ENCODE results near the gene UTF1. TPM values are rescaled to one million over a fixed set of nuclear protein-coding genes. Genes with fewer than 3 reads are reported as not detected.

UTF1 gene
- total RNA-seq, 8 experiments from 2014 or later = 0.18 to 0.38 (median 0.24) TPM; not detected in 5

- Histone ChIP-seq H3K27ac (no peak overlapping the region), H3K4me3 (no peak overlapping the region), H3K4me1 (replicated peaks in 1 of 2) (peaks cover 0 to 31% of the 10 kb centered on the region in 2 donors)
- 0 to 29% methylated on average over 3 to 4 of the region's 15 CpGs; no CpG with 5 or more reads in 8 of the 10 experiments for WGBS, 10 experiments
- in situ Hi-C loops (cut with MboI; ENCODE audit: low pct_unique_long_range_greater_than_20kb in 2 of 9, low sequenced_read_pairs in 9 of 9, unreplicated experiment in 9 of 9) = no loop called here
- ATAC-seq (replicated peaks in 6 of 8) = no peak
Observed at GRCh38 chr10:133238466-133238804, 8.4 kb downstream of the UTF1 start.

GRCh38 chr10:133239990-133240389 lies 10.0 kb downstream of the UTF1 start:
- WGBS, 10 experiments = no CpG with 5 or more reads among the region's 15 CpGs
- ATAC-seq (replicated peaks in 6 of 8) = no peak
- in situ Hi-C loops (cut with MboI; ENCODE audit: low pct_unique_long_range_greater_than_20kb in 2 of 9, low sequenced_read_pairs in 9 of 9, unreplicated experiment in 9 of 9) = no loop called here
- H3K4me1 ChIP-seq (replicated peaks in 1 of 2) = peaks cover 0 to 31% of the 10 kb centered on the region in 2 donors
- H3K4me3 ChIP-seq = no peak overlapping the region
- no peak overlapping the region for H3K27ac ChIP-seq

- no peak overlapping the region for H3K27ac ChIP-seq
- WGBS, 10 experiments = 17 to 96% (median 70%) methylated on average over 1 to 14 of the region's 25 CpGs; no CpG with 5 or more reads in 4 of the 10 experiments
- no peak for ATAC-seq (replicated peaks in 6 of 8)
- in situ Hi-C loops (cut with MboI; ENCODE audit: low pct_unique_long_range_greater_than_20kb in 2 of 9, low sequenced_read_pairs in 9 of 9, unreplicated experiment in 9 of 9) = no loop called here
- H3K4me1 ChIP-seq (replicated peaks in 1 of 2) = peaks cover 0 to 26% of the 10 kb centered on the region in 2 donors
- no peak overlapping the region for H3K4me3 ChIP-seq
Observed at GRCh38 chr10:133241501-133242205, 11.6 kb downstream of the UTF1 start.

- in situ Hi-C loops (cut with MboI; ENCODE audit: low pct_unique_long_range_greater_than_20kb in 2 of 9, low sequenced_read_pairs in 9 of 9, unreplicated experiment in 9 of 9) = no loop called here
- peaks cover 0 to 15% of the 10 kb centered on the region in 2 donors for H3K4me1 ChIP-seq (replicated peaks in 1 of 2)
- ATAC-seq (replicated peaks in 6 of 8) = peak in 2 of 8 experiments; percentile 22 to 38
- 40 to 100% (median 100%) methylated on average over 1 to 5 of the region's 27 CpGs; no CpG with 5 or more reads in 3 of the 10 experiments for WGBS, 10 experiments
- no peak overlapping the region for H3K27ac ChIP-seq
- H3K4me3 ChIP-seq = no peak overlapping the region
Observed at GRCh38 chr10:133242611-133243356, 12.8 kb downstream of the UTF1 start.

- in situ Hi-C loops (cut with MboI; ENCODE audit: low pct_unique_long_range_greater_than_20kb in 2 of 9, low sequenced_read_pairs in 9 of 9, unreplicated experiment in 9 of 9) = no loop called here
- no peak overlapping the region for H3K27ac ChIP-seq
- H3K4me1 ChIP-seq (replicated peaks in 1 of 2) = peaks cover 0 to 8% of the 10 kb centered on the region in 2 donors
- no peak overlapping the region for H3K4me3 ChIP-seq
- 40 to 73% (median 65%) methylated on average over 2 to 4 of the region's 14 CpGs; no CpG with 5 or more reads in 6 of the 10 experiments for WGBS, 10 experiments
- no peak for ATAC-seq (replicated peaks in 6 of 8)
Observed at GRCh38 chr10:133243593-133243992, 13.6 kb downstream of the UTF1 start.

GRCh38 chr10:133245439-133246235 lies 15.6 kb downstream of the UTF1 start:
- in situ Hi-C loops (cut with MboI; ENCODE audit: low pct_unique_long_range_greater_than_20kb in 2 of 9, low sequenced_read_pairs in 9 of 9, unreplicated experiment in 9 of 9) = no loop called here
- peak; percentile 17 to 79 (median 46) for ATAC-seq (replicated peaks in 6 of 8)

GRCh38 chr10:133246236-133246626 lies 16.2 kb downstream of the UTF1 start:
- peak in 2 of 8 experiments; percentile 3 to 4 for ATAC-seq (replicated peaks in 6 of 8)
- in situ Hi-C loops (cut with MboI; ENCODE audit: low pct_unique_long_range_greater_than_20kb in 2 of 9, low sequenced_read_pairs in 9 of 9, unreplicated experiment in 9 of 9) = no loop called here
- no peak overlapping the region for H3K4me3 ChIP-seq
- H3K27ac ChIP-seq = no peak overlapping the region
- 80% methylated on average over 6 of the region's 12 CpGs; no CpG with 5 or more reads in 9 of the 10 experiments for WGBS, 10 experiments
- peaks cover 9 to 24% of the 10 kb centered on the region in 2 donors for H3K4me1 ChIP-seq (replicated peaks in 1 of 2)

More at GRCh38 chr10:133245439-133246235, 15.6 kb downstream of the UTF1 start:
- WGBS, 10 experiments = 20 to 90% (median 51%) methylated on average over 2 to 5 of the region's 33 CpGs; no CpG with 5 or more reads in 6 of the 10 experiments
- Histone ChIP-seq H3K4me3 (no peak overlapping the region), H3K4me1 (replicated peaks in 1 of 2) (peaks cover 9 to 24% of the 10 kb centered on the region in 2 donors), H3K27ac (no peak overlapping the region)

- in situ Hi-C loops (cut with MboI; ENCODE audit: low pct_unique_long_range_greater_than_20kb in 2 of 9, low sequenced_read_pairs in 9 of 9, unreplicated experiment in 9 of 9) = no loop called here
- H3K4me1 ChIP-seq (replicated peaks in 1 of 2) = peaks cover 9 to 24% of the 10 kb centered on the region in 2 donors
- ATAC-seq (replicated peaks in 6 of 8) = no peak
- no peak overlapping the region for H3K4me3 ChIP-seq
- no peak overlapping the region for H3K27ac ChIP-seq
- 69 to 80% (median 76%) methylated on average over 2 to 11 of the region's 36 CpGs; no CpG with 5 or more reads in 7 of the 10 experiments for WGBS, 10 experiments
Observed at GRCh38 chr10:133247681-133248333, 17.8 kb downstream of the UTF1 start.

- WGBS, 10 experiments = 40 to 100% (median 100%) methylated on average over 1 to 3 of the region's 12 CpGs; no CpG with 5 or more reads in 7 of the 10 experiments
- Histone ChIP-seq H3K27ac (no peak overlapping the region), H3K4me3 (no peak overlapping the region), H3K4me1 (replicated peaks in 1 of 2) (peaks cover 9 to 24% of the 10 kb centered on the region in 2 donors)
- no peak for ATAC-seq (replicated peaks in 6 of 8)
- in situ Hi-C loops (cut with MboI; ENCODE audit: low pct_unique_long_range_greater_than_20kb in 2 of 9, low sequenced_read_pairs in 9 of 9, unreplicated experiment in 9 of 9) = no loop called here
Observed at GRCh38 chr10:133248334-133248715, 18.3 kb downstream of the UTF1 start.

- peak in 4 of 8 experiments; percentile 6 to 24 (median 22) for ATAC-seq (replicated peaks in 6 of 8)
- WGBS, 10 experiments = 60% methylated on average over 2 of the region's 21 CpGs; no CpG with 5 or more reads in 9 of the 10 experiments
- peaks cover 9 to 24% of the 10 kb centered on the region in 2 donors for H3K4me1 ChIP-seq (replicated peaks in 1 of 2)
- H3K4me3 ChIP-seq = no peak overlapping the region
- no peak overlapping the region for H3K27ac ChIP-seq
- in situ Hi-C loops (cut with MboI; ENCODE audit: low pct_unique_long_range_greater_than_20kb in 2 of 9, low sequenced_read_pairs in 9 of 9, unreplicated experiment in 9 of 9) = no loop called here
Observed at GRCh38 chr10:133249094-133249780, 19.2 kb downstream of the UTF1 start.

GRCh38 chr10:133249975-133250754 lies 20.1 kb downstream of the UTF1 start:
- no peak overlapping the region for H3K27ac ChIP-seq
- in situ Hi-C loops (cut with MboI; ENCODE audit: low pct_unique_long_range_greater_than_20kb in 2 of 9, low sequenced_read_pairs in 9 of 9, unreplicated experiment in 9 of 9) = no loop called here
- no peak overlapping the region for H3K4me3 ChIP-seq
- ATAC-seq (replicated peaks in 6 of 8) = peak in 1 of 8 experiments; percentile 1
- peaks cover 9 to 24% of the 10 kb centered on the region in 2 donors for H3K4me1 ChIP-seq (replicated peaks in 1 of 2)
- WGBS, 10 experiments = 46 to 88% (median 73%) methylated on average over 2 to 5 of the region's 11 CpGs; no CpG with 5 or more reads in 1 of the 10 experiments

Measured in motor neuron (in vitro differentiated cells).